GM19025 (cell line): ENCODE results near the gene VCX.
"Not testable (repeated sequence)": the region's sequence is repeated elsewhere in the genome, so short reads cannot be mapped to it uniquely, and the experiment has no call there.

Source experiments
- ATAC-seq: cut with Tn5 transposase; IDR thresholded peaks from one replicate; pipeline ENCODE4 v1.9.1; 2021; ENCODE audit warnings: mild to moderate bottlenecking, low read depth, moderate library complexity; ENCODE audit not compliant: unreplicated experiment

VCX gene

DNA sequence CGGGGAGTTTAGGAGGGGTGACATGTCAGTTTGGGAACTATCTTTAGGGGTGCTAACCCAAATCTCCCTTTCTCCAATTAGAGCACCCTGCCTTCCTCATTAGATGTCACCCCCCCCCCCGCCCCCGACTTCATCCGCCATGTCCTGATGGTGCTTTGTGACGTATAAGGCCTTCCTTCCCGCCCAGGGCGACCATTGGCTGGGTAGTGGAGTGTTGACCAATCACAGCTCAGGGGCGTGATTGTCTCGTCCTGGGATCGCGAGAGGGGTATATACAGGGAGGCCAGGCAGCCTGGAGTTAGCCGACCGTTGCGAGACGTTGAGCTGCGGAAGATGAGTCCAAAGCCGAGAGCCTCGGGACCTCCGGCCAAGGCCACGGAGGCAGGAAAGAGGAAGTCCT is at the start of gene VCX:
Gene VCX (plus strand): TSS at position 301 of the 400 bp plus-strand sequence. CDS start 33 bp downstream, at position 334.
- ATAC-seq = not testable (repeated sequence)

DNA sequence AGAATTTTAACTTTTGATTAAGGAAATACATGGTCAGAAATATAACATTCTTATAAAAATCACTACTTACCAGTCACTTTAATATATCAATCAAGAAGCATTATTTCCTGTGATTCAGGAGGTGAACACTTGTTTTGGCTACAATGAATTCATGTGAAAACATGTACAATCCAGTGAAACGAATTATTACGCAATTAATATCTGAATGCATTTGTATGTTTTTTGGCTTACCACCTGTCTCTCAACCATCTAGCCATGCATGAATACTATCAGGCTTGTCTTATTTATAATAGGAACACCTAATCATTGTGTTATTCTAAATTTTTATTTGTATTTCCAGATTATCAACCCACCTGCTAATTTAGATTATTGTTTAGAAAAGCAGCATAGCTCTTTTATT is 44.6 kb upstream of the VCX start:
- no peak for ATAC-seq

DNA sequence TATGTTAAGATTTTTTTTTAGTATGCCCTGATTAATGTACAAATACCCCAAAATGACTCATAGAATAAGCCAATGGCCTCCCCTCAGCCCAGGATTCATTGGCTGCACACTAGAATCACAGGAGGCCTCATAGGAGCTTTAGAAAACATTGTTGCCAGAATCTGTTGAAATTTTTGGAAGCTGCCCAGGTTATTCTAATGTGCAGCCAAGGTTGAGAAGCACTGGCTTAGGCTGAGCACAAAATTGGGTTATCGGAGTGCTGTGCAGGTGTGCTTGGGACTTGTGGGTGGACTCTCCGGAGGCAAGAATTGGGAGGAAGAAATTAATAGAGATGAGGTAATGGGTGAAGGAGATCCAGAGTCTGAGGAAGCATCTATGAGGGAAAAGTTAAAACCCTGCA is 41.3 kb upstream of the VCX start:
- no peak for ATAC-seq

DNA sequence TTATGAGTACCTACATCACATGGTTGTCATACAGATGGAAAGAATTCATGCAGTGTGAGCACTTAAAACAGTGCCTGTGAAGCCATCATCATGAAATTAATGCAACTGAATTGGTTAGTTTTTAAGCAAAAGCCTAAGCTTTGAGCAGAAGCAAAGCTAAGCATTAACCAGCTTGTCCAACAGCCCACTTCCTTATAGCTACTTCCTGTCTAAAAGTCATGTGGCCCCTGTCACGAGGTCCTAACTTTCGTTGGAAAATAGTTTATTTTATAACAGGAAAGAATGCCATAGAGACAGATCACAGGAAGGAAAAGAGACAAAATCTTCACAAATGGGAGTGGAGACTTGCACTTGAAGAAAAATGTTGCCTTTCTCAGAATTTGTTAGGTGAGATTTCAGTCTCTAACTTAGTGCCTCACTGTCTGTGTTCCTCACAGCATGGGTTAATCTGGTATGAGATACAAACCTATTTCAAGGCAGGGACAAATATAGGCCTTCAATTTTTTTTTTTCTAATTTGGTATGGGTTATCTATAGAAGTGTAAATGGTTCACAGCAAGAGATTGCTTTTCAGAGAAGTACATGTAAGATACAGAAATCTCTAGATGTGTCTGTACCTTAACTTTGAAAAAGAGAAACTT is 27.7 kb upstream of the VCX start:
- no peak for ATAC-seq

DNA sequence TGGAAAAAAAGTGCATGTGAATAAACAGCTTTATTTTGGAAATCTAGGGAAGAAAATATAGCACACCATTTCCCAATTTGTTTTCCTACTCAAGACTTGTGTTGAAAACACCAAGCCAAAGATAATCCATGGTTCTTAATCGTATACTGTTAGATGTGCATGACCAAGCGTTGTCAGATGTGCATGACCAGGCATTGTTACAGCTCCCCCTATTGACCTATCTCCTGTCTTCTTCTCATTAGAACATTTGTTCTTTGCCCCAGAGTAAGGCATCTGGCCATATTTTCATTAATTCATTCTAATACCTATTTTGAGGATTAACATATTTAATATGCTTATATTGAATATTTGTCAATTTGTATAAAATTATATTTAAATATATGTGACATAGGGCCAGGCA is 14.4 kb upstream of the VCX start:
- ATAC-seq = no peak

GRCh38 chrX:7841084-7841805 is 1.7 kb upstream of the VCX start:
- no peak for ATAC-seq

DNA sequence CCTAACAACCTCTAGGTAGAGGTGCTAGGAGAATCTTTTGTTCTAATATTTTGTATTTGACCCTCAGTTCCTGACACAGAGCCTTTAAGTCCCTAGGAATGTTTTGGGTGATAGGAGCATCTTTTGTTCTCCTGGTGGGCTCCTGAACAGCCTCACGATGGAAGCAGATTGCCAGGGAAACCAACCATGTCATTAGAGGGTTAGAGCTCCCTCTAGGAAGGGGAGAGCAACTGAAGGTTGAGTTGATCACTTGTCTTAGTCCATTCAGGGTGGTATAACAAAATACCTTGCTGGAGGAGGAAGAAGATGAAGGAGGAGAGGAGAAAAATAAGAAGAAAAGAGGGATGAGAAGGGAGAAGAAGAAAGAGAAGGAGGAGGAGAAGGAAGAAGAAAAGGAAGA is 9.2 kb downstream of the VCX start:
- ATAC-seq = no peak

GRCh38 chrX:7872042-7872441 is 29.1 kb downstream of the VCX start:
- no peak for ATAC-seq

DNA sequence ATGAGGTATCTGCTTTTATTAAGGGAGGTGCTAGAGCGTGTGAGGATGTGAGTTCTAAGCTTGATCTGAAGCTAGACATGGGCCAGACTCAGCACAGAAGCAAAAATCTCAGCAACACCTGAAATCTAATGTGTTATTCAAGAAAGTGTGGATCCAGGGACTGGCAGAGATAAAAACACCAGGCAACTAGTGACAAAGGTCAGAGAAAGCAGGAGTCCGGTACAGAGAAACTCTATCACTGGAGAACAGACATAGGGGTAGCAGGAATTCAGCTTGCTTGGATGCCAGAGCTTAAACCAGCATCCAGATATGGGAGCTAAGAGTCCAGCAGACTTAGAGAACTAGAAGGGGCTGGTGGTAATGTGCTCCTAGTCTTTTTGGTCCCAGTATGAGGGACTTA is 34.0 kb downstream of the VCX start:
- ATAC-seq = no peak

DNA sequence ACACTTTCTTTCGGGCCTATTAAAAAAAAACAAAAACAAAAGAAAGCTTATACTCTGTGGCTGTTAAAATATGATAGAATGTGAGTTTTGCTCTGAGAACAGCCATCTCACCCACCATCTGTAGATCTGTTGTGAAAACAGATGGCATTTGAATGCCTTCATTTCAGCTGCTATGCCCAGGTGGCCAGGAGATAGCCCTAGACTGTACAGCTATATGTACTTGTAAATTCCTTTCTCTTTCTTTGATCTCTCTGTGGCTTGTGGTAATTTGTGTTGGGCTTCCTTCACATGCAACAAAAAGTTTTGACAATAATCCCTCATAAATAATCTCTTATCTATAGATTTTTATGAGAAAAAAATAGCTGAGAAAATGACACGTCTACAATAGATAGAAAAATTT is 46.2 kb downstream of the VCX start:
- no peak for ATAC-seq

DNA sequence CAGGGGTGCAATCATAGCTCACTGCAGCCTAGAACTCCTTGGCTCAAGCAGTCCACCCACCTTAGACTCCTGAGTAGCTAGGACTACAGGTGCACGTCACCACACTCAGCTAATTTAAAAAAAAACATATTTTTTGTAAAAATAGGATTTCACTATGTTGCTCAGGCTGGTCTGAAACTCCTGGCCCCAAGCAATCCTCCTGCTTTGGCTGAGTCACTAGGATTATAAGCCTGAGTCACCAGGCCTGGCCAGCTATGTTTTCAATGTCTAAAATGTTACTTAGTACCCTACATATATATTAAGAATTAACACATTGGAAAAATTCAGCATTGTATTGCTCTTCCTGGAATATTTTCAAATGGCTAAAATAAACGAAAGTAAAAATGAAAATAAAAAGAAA is 46.7 kb downstream of the VCX start:
- ATAC-seq = no peak

DNA sequence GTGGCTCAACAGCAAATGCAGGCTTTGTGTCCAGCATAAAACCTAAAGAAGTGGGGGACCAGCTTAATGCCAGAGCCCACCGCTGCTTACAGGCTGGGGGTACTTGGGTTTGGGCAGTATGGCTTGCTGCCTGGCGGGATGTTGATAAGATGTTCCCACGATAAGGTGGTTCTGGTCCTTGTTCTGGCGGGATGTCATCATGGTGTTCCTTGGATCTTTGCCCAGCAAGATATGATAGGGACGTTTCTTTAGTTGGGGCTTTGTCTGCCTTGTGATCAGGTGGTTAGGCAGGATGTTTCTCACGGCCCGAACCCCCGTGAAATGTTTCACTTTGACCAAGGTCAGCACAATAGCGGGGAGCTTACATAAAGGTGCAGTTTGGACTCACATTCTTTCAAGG is 49.0 kb downstream of the VCX start:
- no peak for ATAC-seq
